IMR-90 (cell line): ENCODE data around the gene MAP2. TPM values are rescaled to one million over a fixed set of nuclear protein-coding genes. Genes with fewer than 3 reads are reported as not detected.

Experiments used
- ATAC-seq: fragments of 200-7000 bp; cut with Tn5 transposase; 2 replicates; pipeline ENCODE4 v1.9.1; 2020; ENCODE audit warnings: low read depth, mild to moderate bottlenecking, moderate library complexity
- BruUV-seq: library from RNA; stranded (reverse); fragments of 400-500 nt; replicated peaks from 2 replicates; lab custom pipeline; 2021; lab: Mats Ljungman, UMichigan
- CTCF ChIA-PET: fragments of 300-600 bp; formaldehyde crosslinking; extraction: SDS; loops from one replicate; lab custom pipeline; 2021; ENCODE audit warnings: antibody characterized with exemption; lab: Yijun Ruan, JAX
- POLR2A ChIA-PET: fragments of 300-600 bp; sonication (Branson Sonifier 250); formaldehyde crosslinking; loops from one replicate; lab custom pipeline; 2022; ENCODE audit warnings: antibody characterized with exemption; ENCODE audit not compliant: unreplicated experiment; lab: Charles Lee
- DNase-seq: peaks from one replicate; pipeline ENCODE4 v3.0.0; 2013
- H2AFZ ChIP-seq: replicated peaks from 2 replicates; pipeline ENCODE3; 2013; ENCODE audit warnings: low read length, mild to moderate bottlenecking; ENCODE audit not compliant: poor library complexity
- H2AK5ac ChIP-seq: 2 replicates; pipeline ENCODE4 v1.6.1; 2013; ENCODE audit warnings: low read depth, low read length, inconsistent platforms
- H2AK9ac ChIP-seq: replicated peaks from 2 replicates; pipeline ENCODE3; 2013; ENCODE audit warnings: mild to moderate bottlenecking, low read depth, low read length, moderate library complexity; ENCODE audit not compliant: poor library complexity
- H2BK120ac ChIP-seq: 2 replicates; pipeline ENCODE4 v1.6.1; 2013; ENCODE audit warnings: low read depth, low read length, inconsistent platforms
- H2BK15ac ChIP-seq: 3 replicates; pipeline ENCODE4 v1.6.1; 2013; ENCODE audit warnings: low read depth, low read length, inconsistent platforms
- H2BK20ac ChIP-seq: 2 replicates; pipeline ENCODE4 v1.6.1; 2013; ENCODE audit warnings: low read depth, mild to moderate bottlenecking, inconsistent platforms, low read length, moderate library complexity
- H2BK5ac ChIP-seq: 2 replicates; pipeline ENCODE4 v1.6.1; 2013; ENCODE audit warnings: mild to moderate bottlenecking, low read depth, low read length, inconsistent platforms; ENCODE audit not compliant: poor library complexity, severe bottlenecking
- H3K14ac ChIP-seq: replicated peaks from 2 replicates; pipeline ENCODE4 v1.6.1; 2013; ENCODE audit warnings: low read depth, low read length, inconsistent platforms
- H3K18ac ChIP-seq: 2 replicates; pipeline ENCODE4 v1.6.1; 2013; ENCODE audit warnings: low read depth, low read length, control low read depth
- H3K23ac ChIP-seq: 2 replicates; pipeline ENCODE4 v1.6.1; 2013; ENCODE audit warnings: low read depth, low read length, inconsistent platforms
- H3K27ac ChIP-seq: 2 replicates; pipeline ENCODE4 v1.5.1; 2013; ENCODE audit warnings: mild to moderate bottlenecking, control low read depth, low read length; ENCODE audit not compliant: insufficient read depth
- H3K27me3 ChIP-seq: 2 replicates; pipeline ENCODE4 v1.6.1; 2013; ENCODE audit warnings: low read length; ENCODE audit not compliant: control insufficient read depth, insufficient read depth
- H3K36me3 ChIP-seq: 2 replicates; pipeline ENCODE4 v1.6.1; 2013; ENCODE audit warnings: low read length, mixed read lengths; ENCODE audit not compliant: control insufficient read depth, insufficient read depth
- H3K4ac ChIP-seq: 2 replicates; pipeline ENCODE4 v1.6.1; 2013; ENCODE audit warnings: low read depth, low read length, inconsistent platforms
- H3K4me1 ChIP-seq: 2 replicates; pipeline ENCODE4 v1.6.1; 2013; ENCODE audit warnings: low read length, mixed read lengths; ENCODE audit not compliant: control insufficient read depth, insufficient read depth
- H3K4me2 ChIP-seq: 2 replicates; pipeline ENCODE4 v1.6.1; 2013; ENCODE audit warnings: low read depth, mild to moderate bottlenecking, control low read depth, low read length, moderate library complexity
- H3K4me3 ChIP-seq: 2 replicates; pipeline ENCODE4 v1.5.1; 2013; ENCODE audit warnings: low read depth, mild to moderate bottlenecking, control low read depth, low read length, moderate library complexity; ENCODE audit not compliant: insufficient read depth
- H3K56ac ChIP-seq: 2 replicates; pipeline ENCODE4 v1.6.1; 2013; ENCODE audit warnings: low read length, inconsistent platforms; ENCODE audit not compliant: insufficient read depth; ENCODE audit errors: extremely low read depth
- H3K79me1 ChIP-seq, 2 experiments: 2 replicates each; pipeline ENCODE4 v1.6.1; 2013; ENCODE audit warnings: low read length in 2 of 2, inconsistent platforms in 1 of 2, low read depth in 1 of 2
- H3K9ac ChIP-seq: 2 replicates; pipeline ENCODE4 v1.6.1; 2013; ENCODE audit warnings: low read depth, low read length, control low read depth
- H3K9me1 ChIP-seq: 2 replicates; pipeline ENCODE4 v1.6.1; 2013; ENCODE audit warnings: low read length, inconsistent platforms; ENCODE audit not compliant: insufficient read depth
- H3K9me3 ChIP-seq: 2 replicates; pipeline ENCODE4 v1.6.1; 2013; ENCODE audit warnings: low read length; ENCODE audit not compliant: control insufficient read depth, insufficient read depth
- H4K20me1 ChIP-seq: 2 replicates; pipeline ENCODE4 v1.6.1; 2013; ENCODE audit warnings: low read length, inconsistent platforms; ENCODE audit not compliant: insufficient read depth
- H4K5ac ChIP-seq: 2 replicates; pipeline ENCODE4 v1.6.1; 2013; ENCODE audit warnings: mild to moderate bottlenecking, low read depth, low read length, control low read depth
- H4K8ac ChIP-seq, 2 experiments: 2 replicates each; pipeline ENCODE4 v1.6.1; 2013; ENCODE audit warnings: low read depth in 2 of 2, low read length in 2 of 2, control low read depth in 1 of 2, inconsistent platforms in 1 of 2
- H4K91ac ChIP-seq: 2 replicates; pipeline ENCODE4 v1.6.1; 2013; ENCODE audit warnings: low read depth, low read length, inconsistent platforms; ENCODE audit not compliant: insufficient read depth
- CHD1 ChIP-seq: IDR thresholded peaks from 2 replicates; pipeline ENCODE4 v1.6.1; 2012; ENCODE audit warnings: low read depth, low read length, improper control_type of control experiment
- FOS ChIP-seq: fragments of 150-350 bp; IDR thresholded peaks from 2 replicates; pipeline ENCODE4 v1.6.1; 2016; ENCODE audit warnings: low read depth, low read length
- NFE2L2 ChIP-seq: fragments of 150-350 bp; IDR thresholded peaks from 2 replicates; pipeline ENCODE4 v1.6.1; 2016; ENCODE audit warnings: low read depth, mild to moderate bottlenecking, low read length
- RAD21 ChIP-seq: IDR thresholded peaks from 2 replicates; pipeline ENCODE4 v1.6.1; 2012; ENCODE audit warnings: low read length, improper control_type of control experiment
- RCOR1 ChIP-seq: IDR thresholded peaks from 2 replicates; pipeline ENCODE4 v1.6.1; 2012; ENCODE audit warnings: mild to moderate bottlenecking, low read length, improper control_type of control experiment; ENCODE audit not compliant: insufficient replicate concordance
- WGBS, 2 experiments: methylation state at CpG; one replicate each; pipeline versions ENCODE4 v1.1.5 to v1.1.7; 2013; ENCODE audit warnings: missing lambda C conversion rate in 2 of 2; ENCODE audit not compliant: insufficient read length in 1 of 2; ENCODE audit errors: extremely low coverage in 2 of 2; 5-methylcytosine and 5-hydroxymethylcytosine counted together
- dilution Hi-C: fragments of 300-500 bp; cut with HindIII; formaldehyde crosslinking; loops from one replicate; pipeline ENCODE4 v1.14.3; 2018; ENCODE audit warnings: low sequenced_read_pairs; ENCODE audit not compliant: unreplicated experiment
- in situ Hi-C: fragments of 300-500 bp; cut with MboI; formaldehyde crosslinking; loops from 3 replicates; pipeline ENCODE4 v1.14.3; 2019; ENCODE audit warnings: low sequenced_read_pairs, inconsistent platforms, mixed read lengths
- intact Hi-C: fragments of 100-400 bp; cut with micrococcal nuclease; formaldehyde crosslinking; loops from 2 replicates; pipeline ENCODE4 v1.10.0; 2022
- polyA plus RNA-seq, 3 experiments: library from polyadenylated mRNA; depleted of rRNA; stranded (reverse); fragments of >200 nt; gene quantifications; 2 replicates each; pipeline ENCODE4 v1.2.3, GENCODE V29; 2012; ENCODE audit warnings: low replicate concordance in 1 of 3
- total RNA-seq: library from RNA; depleted of rRNA; stranded (reverse); fragments of >200 nt; gene quantifications from 2 replicates; pipeline ENCODE4 v1.2.3, GENCODE V29; 2012
- TF ChIP-seq, protein P1 (sequence below): fragments of 150-350 bp; IDR thresholded peaks from 2 replicates; pipeline ENCODE4 v1.6.1; 2017; ENCODE audit warnings: mild to moderate bottlenecking, antibody characterized with exemption, low read length, low read depth

Gene MAP2
- total and polyA plus RNA-seq, 2 of the 4 experiments (the other 2 are of a cell fraction), result 0.29 to 0.36 TPM

DNA sequence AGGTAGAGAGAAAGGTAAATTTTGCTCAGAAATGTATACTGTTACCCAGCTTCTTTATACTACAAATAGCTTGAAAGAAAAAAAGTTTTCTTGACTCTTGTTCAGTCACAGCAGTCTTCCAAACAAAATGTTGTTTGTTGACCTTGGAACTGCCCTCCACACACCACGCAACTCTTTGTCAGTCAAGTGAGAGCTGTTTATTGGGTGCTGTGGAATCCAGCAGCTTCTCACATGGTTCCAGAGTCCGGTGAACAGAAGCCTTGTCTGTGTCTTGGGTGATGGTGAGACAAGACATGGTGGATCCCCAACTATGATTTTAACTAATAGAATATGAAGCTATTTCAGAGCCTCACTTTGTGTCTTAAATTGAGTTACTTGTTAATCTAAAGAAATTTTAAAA lies 112.5 kb downstream of the MAP2 start:
- Histone ChIP-seq H2AFZ (no peak overlapping the region), H3K23ac (no peak overlapping the region), H2AK5ac (no peak overlapping the region), H2BK5ac (no peak overlapping the region), H3K4me2 (no peak overlapping the region), H3K4ac (no peak overlapping the region), H4K20me1 (no peaks in the 10 kb centered on the region), H3K27me3 (no peaks in the 10 kb centered on the region; the same call in 1 of the 2 replicates), H2BK15ac (no peak overlapping the region), H4K8ac (no peak overlapping the region), H3K79me1 (no peaks in the 10 kb centered on the region), H3K4me3 (no peak overlapping the region), H3K4me1 (no peaks in the 10 kb centered on the region), H2BK20ac (no peak overlapping the region), H3K27ac (no peak overlapping the region), H3K9me3 (no peaks in the 10 kb centered on the region), H2AK9ac (no peak overlapping the region), H4K5ac (no peak overlapping the region), H3K9ac (no peak overlapping the region), H3K36me3 (no peaks in the 10 kb centered on the region), H3K18ac (no peak overlapping the region), H3K56ac (no peak overlapping the region), H4K91ac (no peak overlapping the region), H3K9me1 (no peaks in the 10 kb centered on the region), H3K14ac (no peak overlapping the region), H2BK120ac (no peak overlapping the region)
- dilution Hi-C loops, result no loop called here
- no peak for ATAC-seq
- no peak for DNase-seq
- CTCF ChIA-PET, result interaction anchor here (0.9 kb wide), 1 partner anchor 112 kb away, joined by 3 read pairs; the partner anchor contains the start of gene MAP2
- BruUV-seq, result no TSS peak
- WGBS, 2 experiments, result no CpG with 5 or more reads among the region's 2 CpGs
- in situ Hi-C loops, result no loop called here
- intact Hi-C loops, result loop anchor here (10.0 kb wide), 1 partner anchor 662 kb away; no protein-coding TSS in a partner anchor
- TF ChIP-seq RAD21 (no peak), CHD1 (no peak), FOS (no peak), RCOR1 (no peak), NFE2L2 (no peak)
- TF ChIP-seq, protein P1, sequence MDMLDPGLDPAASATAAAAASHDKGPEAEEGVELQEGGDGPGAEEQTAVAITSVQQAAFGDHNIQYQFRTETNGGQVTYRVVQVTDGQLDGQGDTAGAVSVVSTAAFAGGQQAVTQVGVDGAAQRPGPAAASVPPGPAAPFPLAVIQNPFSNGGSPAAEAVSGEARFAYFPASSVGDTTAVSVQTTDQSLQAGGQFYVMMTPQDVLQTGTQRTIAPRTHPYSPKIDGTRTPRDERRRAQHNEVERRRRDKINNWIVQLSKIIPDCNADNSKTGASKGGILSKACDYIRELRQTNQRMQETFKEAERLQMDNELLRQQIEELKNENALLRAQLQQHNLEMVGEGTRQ, result no peak
- POLR2A ChIA-PET, result no interaction called here
